ENCODE data around the gene AXIN2. TPM values are rescaled to one million over a fixed set of nuclear protein-coding genes. Genes with fewer than 3 reads are reported as not detected.
A peak's percentile ranks its signal among the peaks of the same experiment; 100 is the strongest.

AXIN2 gene
- total RNA-seq, 4 donors from 2014 or later = 16.5 to 69.3 (median 29.4) TPM

DNA sequence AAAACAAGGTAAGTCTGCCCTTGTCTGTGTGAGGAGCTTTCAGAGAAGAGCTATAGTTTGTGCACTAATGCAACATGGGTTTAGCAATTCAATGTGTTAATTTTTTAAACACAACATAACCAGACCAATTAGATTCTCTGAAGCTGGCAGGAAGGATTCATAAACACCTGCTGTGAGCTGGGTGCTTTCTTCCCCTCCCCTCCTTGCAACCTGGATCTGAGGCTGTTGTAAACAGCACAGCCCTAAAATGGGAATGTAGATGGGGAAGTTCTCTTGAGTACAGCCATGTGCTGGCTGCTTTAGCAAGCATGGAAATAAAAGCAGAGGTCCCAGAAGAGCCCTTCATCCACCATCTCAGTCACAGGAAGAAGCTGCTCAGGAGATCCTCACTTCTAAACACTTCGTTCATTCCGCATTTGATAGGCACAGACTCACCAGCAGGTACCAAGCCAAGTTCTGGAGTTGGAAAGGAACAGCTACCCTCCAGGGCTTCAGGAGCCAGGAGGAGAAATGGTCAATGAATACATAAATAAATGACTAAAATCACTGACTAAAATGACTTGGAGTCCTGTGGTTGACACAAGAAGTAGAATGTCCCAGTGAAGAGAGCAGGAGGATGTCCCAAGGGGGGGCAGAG, 21.7 kb downstream of the AXIN2 start:
- TF ChIP-seq POLR2A (IDR thresholded peaks at IDR 0.05) = no peak
- TF ChIP-seq, protein P1, sequence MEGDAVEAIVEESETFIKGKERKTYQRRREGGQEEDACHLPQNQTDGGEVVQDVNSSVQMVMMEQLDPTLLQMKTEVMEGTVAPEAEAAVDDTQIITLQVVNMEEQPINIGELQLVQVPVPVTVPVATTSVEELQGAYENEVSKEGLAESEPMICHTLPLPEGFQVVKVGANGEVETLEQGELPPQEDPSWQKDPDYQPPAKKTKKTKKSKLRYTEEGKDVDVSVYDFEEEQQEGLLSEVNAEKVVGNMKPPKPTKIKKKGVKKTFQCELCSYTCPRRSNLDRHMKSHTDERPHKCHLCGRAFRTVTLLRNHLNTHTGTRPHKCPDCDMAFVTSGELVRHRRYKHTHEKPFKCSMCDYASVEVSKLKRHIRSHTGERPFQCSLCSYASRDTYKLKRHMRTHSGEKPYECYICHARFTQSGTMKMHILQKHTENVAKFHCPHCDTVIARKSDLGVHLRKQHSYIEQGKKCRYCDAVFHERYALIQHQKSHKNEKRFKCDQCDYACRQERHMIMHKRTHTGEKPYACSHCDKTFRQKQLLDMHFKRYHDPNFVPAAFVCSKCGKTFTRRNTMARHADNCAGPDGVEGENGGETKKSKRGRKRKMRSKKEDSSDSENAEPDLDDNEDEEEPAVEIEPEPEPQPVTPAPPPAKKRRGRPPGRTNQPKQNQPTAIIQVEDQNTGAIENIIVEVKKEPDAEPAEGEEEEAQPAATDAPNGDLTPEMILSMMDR (IDR thresholded peaks at IDR 0.05) = no peak
- H3K27ac ChIP-seq = no peak overlapping the region
- H3K4me3 ChIP-seq = no peak overlapping the region
- no peaks in the 10 kb centered on the region for H3K4me1 ChIP-seq
- peaks cover 0 to 35% (median 0%) of the 10 kb centered on the region in 3 donors for H3K36me3 ChIP-seq
- H3K9me3 ChIP-seq = no peaks in the 10 kb centered on the region
- H3K27me3 ChIP-seq = no peaks in the 10 kb centered on the region
- no peak for DNase-seq

- Histone ChIP-seq H3K27me3 (no peaks in the 10 kb centered on the region), H3K27ac (no peak overlapping the region), H3K4me1 (no peaks in the 10 kb centered on the region), H3K9me3 (no peaks in the 10 kb centered on the region), H3K4me3 (no peak overlapping the region), H3K36me3 (peaks cover 0 to 43% (median 0%) of the 10 kb centered on the region in 3 donors)
- peak in 1 of 3 donors; percentile 23 for DNase-seq
- no peak for TF ChIP-seq POLR2A (IDR thresholded peaks at IDR 0.05)
- TF ChIP-seq, protein P1 (IDR thresholded peaks at IDR 0.05) = no peak
Observed at GRCh38 chr17:65538675-65539529, 22.5 kb downstream of the AXIN2 start.

DNA sequence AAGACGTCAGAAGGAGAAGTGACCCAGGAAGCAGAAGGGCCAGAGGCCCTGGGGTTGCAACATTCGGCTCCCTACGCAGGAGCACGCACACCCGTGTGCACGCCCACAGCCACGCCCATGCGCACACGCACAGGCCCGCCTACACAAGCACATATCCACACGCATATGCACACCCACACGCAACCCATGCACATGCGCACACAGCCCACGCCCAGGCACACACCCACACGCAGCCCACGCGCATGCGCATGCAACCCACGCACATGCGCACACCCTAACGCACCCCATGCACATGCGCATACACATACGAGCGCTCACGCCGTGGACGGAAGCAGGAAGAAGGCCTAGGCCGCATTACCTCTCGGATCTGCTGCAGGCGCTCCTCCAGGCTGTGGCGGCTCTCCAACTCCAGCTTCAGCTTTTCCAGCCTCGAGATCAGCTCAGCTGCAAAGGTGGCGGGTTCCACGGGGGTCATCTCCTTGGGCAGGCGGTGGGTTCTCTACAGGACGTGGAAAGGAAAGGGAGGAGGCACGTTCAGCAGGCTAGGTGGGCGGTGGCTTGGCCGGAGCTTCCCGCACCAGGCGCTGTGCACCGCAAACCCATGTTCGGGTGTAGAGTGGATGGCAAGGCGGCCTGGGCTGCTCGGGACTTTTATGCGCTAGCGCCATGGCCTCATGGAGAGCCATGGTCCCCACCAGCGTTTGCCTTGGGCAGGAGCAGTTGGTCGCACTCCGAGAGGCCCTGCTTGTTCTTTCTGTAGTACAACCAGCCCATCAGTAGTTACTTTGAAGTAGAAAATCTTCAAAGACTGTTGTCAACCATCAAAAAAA, 23.4 kb downstream of the AXIN2 start:
- no peaks in the 10 kb centered on the region for H3K9me3 ChIP-seq
- H3K36me3 ChIP-seq = peaks cover 0 to 52% (median 0%) of the 10 kb centered on the region in 3 donors
- DNase-seq = peak in 1 of 3 donors; percentile 45
- H3K27ac ChIP-seq = no peak overlapping the region
- TF ChIP-seq, protein P1 (IDR thresholded peaks at IDR 0.05) = no peak
- TF ChIP-seq POLR2A (IDR thresholded peaks at IDR 0.05) = no peak
- H3K4me3 ChIP-seq = no peak overlapping the region
- H3K4me1 ChIP-seq = no peaks in the 10 kb centered on the region
- no peaks in the 10 kb centered on the region for H3K27me3 ChIP-seq

GRCh38 chr17:65537343-65537844, 24.1 kb downstream of the AXIN2 start:
- no peak overlapping the region for H3K27ac ChIP-seq

More at GRCh38 chr17:65537343-65537844, 24.1 kb downstream of the AXIN2 start:
- Histone ChIP-seq H3K9me3 (no peaks in the 10 kb centered on the region), H3K27me3 (no peaks in the 10 kb centered on the region), H3K4me3 (no peak overlapping the region), H3K4me1 (peaks cover 0 to 4% (median 0%) of the 10 kb centered on the region in 4 donors), H3K36me3 (peaks cover 0 to 53% (median 0%) of the 10 kb centered on the region in 3 donors)
- TF ChIP-seq, protein P1 (IDR thresholded peaks at IDR 0.05) = no peak
- peak in 1 of 3 donors; percentile 33 for DNase-seq
